ENCODE results near the gene PTPRN2. TPM values are rescaled to one million over a fixed set of nuclear protein-coding genes. Genes with fewer than 3 reads are reported as not detected.

Gene PTPRN2
- total RNA-seq, 1 experiment from 2014 or later, result 2.1 TPM

DNA sequence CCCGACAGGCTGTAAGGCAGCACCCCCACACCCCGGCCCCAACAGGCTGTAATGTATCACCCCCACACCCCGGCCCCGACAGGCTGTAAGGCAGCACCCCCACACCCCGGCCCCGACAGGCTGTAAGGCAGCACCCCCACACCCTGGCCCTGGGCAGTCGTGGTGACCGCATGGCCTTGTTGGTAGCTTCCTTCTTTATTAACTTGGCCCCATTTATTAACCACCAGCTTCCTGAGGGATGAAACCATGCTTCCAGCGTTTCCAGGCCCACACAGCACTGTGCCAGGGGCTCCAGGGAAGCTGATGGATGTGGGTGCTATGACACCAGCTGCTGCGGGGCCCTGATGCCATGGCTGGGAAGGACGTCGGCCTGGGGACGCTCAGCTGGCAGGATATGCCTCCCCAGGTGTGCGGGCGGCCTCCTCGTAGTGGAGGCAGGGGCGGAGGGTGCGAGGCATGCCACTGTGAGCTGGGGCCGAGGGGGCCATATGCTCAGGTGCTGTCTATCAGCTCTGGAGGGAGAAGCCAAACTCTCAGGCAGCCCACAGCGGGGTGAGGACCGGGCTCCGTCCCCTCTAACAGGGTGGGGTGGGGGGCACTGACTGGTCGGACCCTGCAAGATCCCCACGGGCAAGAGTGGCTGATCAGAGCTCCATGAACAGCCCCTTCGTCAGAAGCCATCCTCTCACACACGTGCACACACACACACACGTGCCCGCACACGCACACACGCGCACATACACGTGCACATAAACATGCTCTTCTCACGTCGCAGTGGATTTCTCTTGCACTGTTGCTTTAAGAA lies 311.0 kb downstream of the PTPRN2 start:
- intact Hi-C loops (cut with micrococcal nuclease), result no loop called here
- Histone ChIP-seq H3K36me3 (ENCODE audit: control insufficient read depth in 1 of 2, insufficient read depth in 2 of 2, low read length in 2 of 2) (no peaks in the 10 kb centered on the region), H4K20me1 (ENCODE audit: insufficient read depth) (no peaks in the 10 kb centered on the region), H3K4me1 (ENCODE audit: control insufficient read depth in 1 of 2, insufficient read depth in 2 of 2, low read length in 2 of 2) (no peaks in the 10 kb centered on the region), H3K4me3 (replicated peaks in 1 of 2; ENCODE audit: low read depth in 1 of 2, low read length in 2 of 2) (no peak overlapping the region), H3K4me2 (ENCODE audit: low read length) (no peak overlapping the region), H3K9me3 (ENCODE audit: control insufficient read depth in 1 of 2, insufficient read depth in 1 of 2, low read depth in 1 of 2, low read length in 2 of 2) (no peaks in the 10 kb centered on the region), H3K27me3 (ENCODE audit: insufficient read depth, low read length) (no peaks in the 10 kb centered on the region), H3K9me2 (ENCODE audit: insufficient read depth) (no peaks in the 10 kb centered on the region), H3K79me2 (ENCODE audit: insufficient read depth, low read length) (no peaks in the 10 kb centered on the region), H3K27ac (ENCODE audit: low read depth, low read length) (no peak overlapping the region), H2AFZ (ENCODE audit: low read depth, low read length, poor library complexity, severe bottlenecking) (no peak overlapping the region), H3K9ac (ENCODE audit: low read length) (no peak overlapping the region)
- RAD21 ChIA-PET (ENCODE audit: low non-redundant PET in 1 of 2, low total read pairs in 2 of 2, uncharacterized antibody in 2 of 2, unreplicated experiment in 2 of 2), result no interaction called here
- no peak for ATAC-seq
- no TSS peak for BruUV-seq (replicated peaks)
- CTCF ChIA-PET, result no interaction called here
- POLR2A ChIA-PET, result no interaction called here
- no peak for DNase-seq (ENCODE audit: low read depth, low spot score)
- TF ChIP-seq ZFX (IDR thresholded peaks at IDR 0.05), result no peak
- no peak for TF ChIP-seq EZH2 (IDR thresholded peaks at IDR 0.05)
- TF ChIP-seq RAD21 (IDR thresholded peaks at IDR 0.05; ENCODE audit: low read depth), result no peak
- no peak for TF ChIP-seq FOSL1 (IDR thresholded peaks at IDR 0.05; ENCODE audit: low read depth)
- TF ChIP-seq ZNF274 (IDR thresholded peaks at IDR 0.05; ENCODE audit: low read depth, low read length), result no peak
- TF ChIP-seq, protein P1, sequence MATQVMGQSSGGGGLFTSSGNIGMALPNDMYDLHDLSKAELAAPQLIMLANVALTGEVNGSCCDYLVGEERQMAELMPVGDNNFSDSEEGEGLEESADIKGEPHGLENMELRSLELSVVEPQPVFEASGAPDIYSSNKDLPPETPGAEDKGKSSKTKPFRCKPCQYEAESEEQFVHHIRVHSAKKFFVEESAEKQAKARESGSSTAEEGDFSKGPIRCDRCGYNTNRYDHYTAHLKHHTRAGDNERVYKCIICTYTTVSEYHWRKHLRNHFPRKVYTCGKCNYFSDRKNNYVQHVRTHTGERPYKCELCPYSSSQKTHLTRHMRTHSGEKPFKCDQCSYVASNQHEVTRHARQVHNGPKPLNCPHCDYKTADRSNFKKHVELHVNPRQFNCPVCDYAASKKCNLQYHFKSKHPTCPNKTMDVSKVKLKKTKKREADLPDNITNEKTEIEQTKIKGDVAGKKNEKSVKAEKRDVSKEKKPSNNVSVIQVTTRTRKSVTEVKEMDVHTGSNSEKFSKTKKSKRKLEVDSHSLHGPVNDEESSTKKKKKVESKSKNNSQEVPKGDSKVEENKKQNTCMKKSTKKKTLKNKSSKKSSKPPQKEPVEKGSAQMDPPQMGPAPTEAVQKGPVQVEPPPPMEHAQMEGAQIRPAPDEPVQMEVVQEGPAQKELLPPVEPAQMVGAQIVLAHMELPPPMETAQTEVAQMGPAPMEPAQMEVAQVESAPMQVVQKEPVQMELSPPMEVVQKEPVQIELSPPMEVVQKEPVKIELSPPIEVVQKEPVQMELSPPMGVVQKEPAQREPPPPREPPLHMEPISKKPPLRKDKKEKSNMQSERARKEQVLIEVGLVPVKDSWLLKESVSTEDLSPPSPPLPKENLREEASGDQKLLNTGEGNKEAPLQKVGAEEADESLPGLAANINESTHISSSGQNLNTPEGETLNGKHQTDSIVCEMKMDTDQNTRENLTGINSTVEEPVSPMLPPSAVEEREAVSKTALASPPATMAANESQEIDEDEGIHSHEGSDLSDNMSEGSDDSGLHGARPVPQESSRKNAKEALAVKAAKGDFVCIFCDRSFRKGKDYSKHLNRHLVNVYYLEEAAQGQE (IDR thresholded peaks at IDR 0.05; ENCODE audit: low read depth), result no peak
- TF ChIP-seq JUND (IDR thresholded peaks at IDR 0.05), result no peak
- no peak for TF ChIP-seq YY1 (IDR thresholded peaks at IDR 0.05; ENCODE audit: extremely low read depth, insufficient replicate concordance, low read depth, low read length)
- TF ChIP-seq SP1 (IDR thresholded peaks at IDR 0.05; ENCODE audit: low read depth), result no peak
- TF ChIP-seq CBX3 (IDR thresholded peaks at IDR 0.05; ENCODE audit: low read depth), result no peak
- TF ChIP-seq, protein P2, sequence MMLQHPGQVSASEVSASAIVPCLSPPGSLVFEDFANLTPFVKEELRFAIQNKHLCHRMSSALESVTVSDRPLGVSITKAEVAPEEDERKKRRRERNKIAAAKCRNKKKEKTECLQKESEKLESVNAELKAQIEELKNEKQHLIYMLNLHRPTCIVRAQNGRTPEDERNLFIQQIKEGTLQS (IDR thresholded peaks at IDR 0.05), result no peak
- TF ChIP-seq TCF7L2 (IDR thresholded peaks at IDR 0.05; ENCODE audit: borderline replicate concordance, extremely low read depth, insufficient read depth, insufficient read length), result no peak
- TF ChIP-seq SIN3A (IDR thresholded peaks at IDR 0.05; ENCODE audit: low read depth), result no peak
- TF ChIP-seq EZH2phosphoT487 (IDR thresholded peaks at IDR 0.05; ENCODE audit: borderline replicate concordance), result no peak
- TF ChIP-seq POLR2A (IDR thresholded peaks at IDR 0.05; ENCODE audit: borderline replicate concordance, extremely low read depth, insufficient read depth, insufficient read length), result no peak
